Putamen (tissue), 1 donor: Measurements from ENCODE around the gene GBX2.

Source experiments
- DNase-seq: peaks from one replicate; pipeline ENCODE4 v3.0.0-alpha.2; 2016; ENCODE audit warnings: low spot score

GBX2 gene

DNA sequence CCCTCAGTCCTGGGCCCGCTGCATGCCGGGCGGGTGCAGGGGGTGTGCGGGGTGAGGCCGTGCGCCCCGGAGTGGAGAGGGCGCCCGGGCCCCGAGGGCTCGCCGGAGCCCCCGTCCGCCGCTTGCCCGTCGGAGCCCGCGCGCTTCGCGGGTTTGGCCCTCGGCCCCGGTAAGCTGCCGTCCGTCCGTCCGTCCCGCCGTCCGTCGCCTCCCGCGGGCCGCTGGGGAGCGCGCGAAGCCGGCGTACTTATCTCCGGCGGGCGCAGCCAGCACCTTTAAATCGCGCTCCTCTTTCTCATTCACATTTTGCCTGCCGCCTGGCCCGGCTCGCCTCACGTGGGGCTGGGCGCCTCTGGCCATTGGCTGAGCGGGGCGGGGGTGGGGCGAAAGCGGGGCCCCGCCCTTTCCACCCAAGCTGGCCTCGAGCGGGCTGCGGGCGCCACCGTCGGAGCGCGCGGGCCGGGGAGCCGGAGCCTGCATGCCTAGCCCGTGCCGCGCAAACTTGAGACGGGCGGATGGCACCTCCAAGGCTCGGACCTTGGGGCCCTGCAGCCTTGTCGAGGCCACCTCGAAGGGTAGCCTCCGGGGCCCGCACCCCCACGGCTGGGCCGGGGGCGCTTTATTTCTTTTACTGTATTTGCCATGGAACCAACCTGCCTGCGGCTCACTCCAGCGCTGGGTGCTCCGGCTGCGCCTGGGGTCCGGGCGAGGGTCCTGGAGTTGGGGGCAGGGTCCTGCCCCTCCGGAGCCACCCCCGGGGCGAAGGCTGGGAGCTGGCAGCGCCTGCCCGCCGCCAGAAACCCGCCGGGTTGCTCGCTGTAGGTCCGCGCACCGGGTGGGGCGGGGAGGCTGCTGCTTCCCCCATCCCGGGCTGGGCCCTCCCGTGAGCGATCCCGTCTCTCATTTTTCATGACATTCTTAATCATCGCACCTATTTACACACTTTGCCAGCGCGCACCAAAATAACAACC, at the start of gene GBX2:
TSS of gene GBX2 (minus strand) at position 277 of the 971 bp plus-strand sequence. CDS start 415 bp downstream, outside the sequence.
- DNase-seq: no peak

DNA sequence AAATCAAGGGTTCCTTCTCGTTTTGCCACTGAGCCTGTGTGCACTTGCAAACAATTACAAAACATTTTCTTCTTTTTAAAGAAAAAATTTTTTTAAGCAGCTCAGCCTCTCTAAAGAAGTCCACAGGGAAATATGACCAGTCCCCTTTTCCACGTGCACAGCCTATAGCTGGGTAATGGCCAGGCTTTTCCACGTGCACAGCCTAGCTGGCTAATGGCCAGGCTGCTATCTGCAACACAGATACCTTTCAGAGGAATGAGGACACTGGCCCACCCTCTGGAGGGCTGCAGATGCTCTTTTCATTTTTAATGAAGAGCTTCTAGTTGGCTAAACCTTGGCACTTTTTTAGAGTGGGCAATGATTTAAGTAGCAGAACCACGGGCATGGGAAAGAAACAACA, 49.7 kb upstream of the GBX2 start:
- no peak for DNase-seq

DNA sequence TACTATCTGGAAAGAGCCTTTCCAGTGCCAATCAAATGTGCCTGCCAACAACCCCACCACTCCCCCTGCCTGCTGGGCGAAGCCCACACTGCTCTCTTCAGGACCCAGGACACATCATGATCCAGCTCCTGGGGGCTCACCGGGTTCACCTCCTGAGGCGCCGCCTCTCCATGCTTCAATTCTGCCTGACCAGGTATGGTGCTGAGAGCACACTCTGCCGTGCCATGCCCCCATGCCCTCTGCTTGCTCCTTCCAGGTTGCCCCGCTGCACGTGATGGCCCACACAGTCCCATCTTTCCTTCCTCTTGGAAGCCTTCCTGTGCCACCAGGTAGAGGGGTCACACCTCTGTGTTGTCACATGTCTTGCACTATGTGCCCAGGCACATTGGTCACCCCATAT, 48.5 kb upstream of the GBX2 start:
- DNase-seq: no peak

DNA sequence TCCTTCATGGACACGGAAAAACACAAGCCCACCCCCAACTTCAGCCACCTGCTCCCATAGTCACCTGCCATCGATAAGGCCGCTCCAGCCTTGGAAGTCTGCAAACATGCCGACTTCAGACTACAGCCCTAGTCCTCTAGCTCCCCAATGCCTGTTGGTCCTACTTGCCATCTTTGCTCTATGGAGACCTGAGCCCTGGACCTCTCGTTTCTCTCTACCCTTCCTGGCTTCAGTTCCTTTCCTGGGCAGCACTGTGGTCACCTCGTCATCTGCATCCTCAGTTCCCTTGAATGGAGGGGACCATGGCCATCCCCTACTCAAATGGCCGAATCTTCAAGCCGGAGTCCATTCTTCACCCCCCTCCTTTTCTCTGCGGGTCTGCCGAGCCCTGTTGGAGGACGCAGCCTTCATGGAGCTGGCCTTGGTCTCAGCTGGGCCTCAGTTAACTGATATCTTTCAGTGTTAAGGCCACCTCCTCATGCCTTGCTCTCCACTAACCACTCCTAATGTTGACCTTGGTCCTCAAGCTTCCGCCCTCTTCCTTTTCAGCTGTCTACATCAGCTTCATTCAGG, 47.7 kb upstream of the GBX2 start:
- no peak for DNase-seq

DNA sequence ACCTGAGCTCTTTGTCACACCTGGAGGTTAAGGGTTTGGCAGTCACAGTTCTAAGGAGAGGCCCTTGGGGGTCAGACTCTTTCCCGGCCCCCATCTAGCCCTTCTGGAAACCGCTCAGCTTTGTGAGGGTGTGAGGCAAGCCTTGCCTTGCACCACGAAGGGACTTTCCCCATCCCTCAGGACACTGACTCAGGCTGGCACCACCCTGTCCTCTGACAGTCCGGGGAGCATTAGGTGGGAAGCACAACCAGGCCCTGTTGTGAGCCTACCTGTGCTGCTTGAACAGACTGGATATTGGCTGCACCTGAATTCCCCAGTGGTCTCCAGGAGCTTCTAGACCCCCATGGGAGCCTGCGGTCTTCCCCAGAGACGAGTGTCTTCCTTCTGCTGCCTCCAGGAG, 47.0 kb upstream of the GBX2 start:
- DNase-seq: no peak

DNA sequence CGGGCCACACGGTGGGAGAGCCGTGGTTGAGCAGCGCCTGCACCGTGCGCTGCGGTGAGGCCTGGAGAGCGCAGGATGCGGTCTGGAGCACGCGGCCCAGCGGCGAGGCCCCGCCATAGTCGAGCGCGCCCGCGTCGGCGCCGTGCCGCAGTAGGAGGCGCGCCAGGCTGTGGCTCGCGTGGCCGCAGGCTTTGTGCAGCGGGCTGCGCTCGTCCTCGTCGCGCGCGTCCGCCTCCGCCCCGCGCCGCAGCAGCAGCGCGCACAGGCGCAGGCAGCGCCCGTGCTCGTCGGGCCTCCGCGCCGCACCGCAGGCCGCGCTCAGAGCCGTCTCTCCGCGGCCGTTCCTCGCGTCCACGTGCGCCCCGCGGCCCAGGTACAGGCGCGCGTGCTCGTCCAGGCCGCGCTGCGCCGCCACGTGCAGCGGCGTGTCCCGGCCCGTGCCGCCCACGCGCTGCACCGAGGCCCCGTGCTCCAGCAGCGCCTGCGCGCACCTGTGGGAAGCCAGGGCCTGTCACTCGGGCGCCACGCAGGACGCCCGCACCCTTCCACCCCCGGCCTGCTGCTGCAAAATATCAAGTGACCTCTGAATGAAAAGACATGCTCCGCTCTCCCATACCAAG, 46.3 kb upstream of the GBX2 start:
- DNase-seq: no peak

DNA sequence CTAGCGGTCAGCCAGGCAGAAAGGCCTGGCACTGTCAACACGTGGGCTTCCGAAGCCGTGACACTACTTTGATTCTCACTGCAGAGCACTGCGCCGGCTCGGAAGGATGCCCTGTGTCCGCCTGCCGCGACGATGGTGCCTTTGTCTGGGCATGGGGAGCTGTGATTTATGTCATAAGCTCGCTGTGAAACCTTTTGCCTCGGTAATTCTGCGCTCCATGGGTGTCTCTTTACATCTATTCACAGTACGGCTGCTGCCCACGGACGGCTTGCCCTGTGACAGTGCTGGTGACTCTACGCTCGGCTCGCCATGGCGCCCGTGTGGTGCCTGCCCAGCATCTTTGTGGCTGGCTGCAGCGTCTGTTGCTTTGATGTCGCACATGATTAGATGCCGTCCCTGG, 43.1 kb upstream of the GBX2 start:
- DNase-seq: no peak

DNA sequence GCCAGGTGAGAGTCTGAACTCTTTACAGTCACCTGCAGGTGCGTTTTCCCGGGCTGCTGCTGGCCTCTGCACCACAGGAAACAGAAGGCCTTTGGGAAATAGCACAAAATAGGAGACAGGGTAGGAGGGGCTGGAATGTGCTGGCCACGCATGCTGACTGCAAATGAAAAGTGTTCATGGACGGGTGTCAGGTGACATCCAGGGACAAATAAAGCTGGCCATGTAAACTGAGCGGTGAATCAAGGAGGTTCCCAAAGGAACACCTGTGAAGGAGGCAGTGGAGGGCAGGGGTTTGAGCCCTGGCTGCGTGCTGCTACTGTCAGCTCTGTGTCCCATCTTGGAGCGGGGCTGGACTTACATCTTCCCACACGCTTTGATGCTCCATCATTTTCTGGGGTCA, 42.4 kb upstream of the GBX2 start:
- DNase-seq: no peak

DNA sequence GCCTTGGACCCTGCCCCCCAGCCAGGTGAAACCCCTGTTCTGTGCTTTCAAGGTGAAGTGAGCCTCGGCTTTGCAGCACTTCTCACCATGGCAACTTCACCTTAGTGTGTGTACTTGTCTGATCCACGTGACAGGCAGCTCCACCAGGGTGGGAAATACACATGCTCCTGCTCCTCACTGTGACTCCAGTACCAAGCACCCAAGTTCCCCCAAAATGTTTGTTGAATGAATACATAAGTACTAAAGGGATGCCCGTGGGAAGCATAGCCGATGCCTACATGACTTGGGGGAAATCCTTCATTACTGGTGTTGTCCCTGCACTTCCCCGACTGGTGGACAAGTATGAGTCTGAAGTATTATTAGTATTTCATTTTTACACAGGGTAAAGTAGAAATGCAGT, 41.8 kb upstream of the GBX2 start:
- DNase-seq: no peak

DNA sequence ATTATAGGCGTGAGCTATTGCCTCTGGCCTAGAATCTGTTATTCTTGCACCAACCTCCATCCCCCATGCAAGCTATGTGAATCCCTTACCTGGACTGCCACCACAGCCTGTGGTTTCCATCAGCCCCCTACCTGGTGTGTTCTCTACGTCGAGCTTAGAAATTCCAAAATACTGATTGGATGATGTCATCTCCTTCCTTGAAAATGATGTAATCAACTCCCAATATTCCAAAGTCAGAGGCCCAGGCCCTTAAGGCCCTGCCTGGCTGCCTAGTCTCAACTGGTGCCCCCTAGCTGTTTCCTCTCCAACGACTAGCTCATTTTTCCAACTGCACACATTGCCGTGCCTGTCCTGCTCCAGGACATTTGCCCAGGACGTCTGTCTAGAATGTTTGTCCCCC, 41.3 kb upstream of the GBX2 start:
- DNase-seq: no peak

DNA sequence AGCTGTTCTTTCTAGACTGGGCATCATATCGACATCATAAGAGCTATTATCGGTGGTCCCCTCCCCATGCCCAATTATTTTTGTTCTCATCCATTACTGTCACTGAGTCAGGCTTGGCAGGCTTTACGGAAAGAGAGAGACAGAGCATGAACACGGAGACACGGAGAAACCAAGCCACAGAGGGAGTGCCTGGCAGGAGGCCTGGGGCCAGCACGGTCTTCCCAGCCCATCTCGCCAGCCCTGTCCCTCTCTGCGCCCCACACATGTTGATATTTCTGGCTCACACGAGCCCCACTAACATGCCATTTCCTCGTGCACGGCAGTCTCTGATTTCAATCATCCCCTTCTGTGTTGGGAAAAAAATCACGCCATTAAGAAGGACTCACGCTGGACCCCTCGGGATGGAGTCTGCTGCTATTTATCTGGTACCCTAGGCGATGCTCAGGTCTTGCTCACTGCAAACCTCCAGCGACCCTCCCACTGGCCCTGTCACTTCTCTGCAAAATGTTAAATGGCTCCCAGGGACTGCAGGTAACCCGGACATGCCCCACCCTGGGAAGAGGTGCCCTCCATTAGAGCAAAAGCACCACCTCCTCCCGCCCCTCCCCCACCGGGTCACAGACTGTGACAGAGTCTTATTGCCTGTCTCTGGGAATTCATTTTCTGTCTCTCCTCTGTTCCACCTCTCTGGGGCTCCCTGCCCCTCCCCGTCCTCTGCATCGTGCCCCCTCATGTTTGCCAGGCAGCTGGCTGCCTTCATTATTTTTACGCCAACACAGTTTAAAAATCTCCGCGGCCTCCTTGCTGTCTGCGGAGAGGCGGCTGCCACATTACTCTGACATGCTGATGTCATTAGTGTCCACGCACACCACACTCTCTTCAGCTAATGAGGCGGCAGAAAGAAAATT, 40.1 kb upstream of the GBX2 start:
- DNase-seq: peak; percentile 63

DNA sequence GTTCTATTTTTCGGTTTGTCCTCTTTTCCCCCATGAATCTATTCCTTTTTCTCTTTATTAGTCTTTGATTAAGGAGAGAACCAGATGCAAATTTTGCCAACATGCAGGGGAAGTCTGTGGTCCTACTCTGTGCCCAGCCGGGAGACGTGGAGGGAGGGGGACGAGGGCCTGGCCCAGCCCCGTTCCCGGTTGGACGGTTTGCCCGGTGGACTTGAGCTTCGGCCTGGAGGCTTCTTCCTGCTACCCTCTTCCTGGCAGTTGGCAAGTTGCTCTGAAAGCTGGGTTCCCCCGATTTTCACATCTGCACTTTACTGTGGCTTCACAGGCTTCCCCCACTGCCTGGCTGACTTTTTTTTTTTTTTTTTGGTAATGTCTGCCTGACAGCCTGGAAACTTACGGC, 39.3 kb upstream of the GBX2 start:
- no peak for DNase-seq

DNA sequence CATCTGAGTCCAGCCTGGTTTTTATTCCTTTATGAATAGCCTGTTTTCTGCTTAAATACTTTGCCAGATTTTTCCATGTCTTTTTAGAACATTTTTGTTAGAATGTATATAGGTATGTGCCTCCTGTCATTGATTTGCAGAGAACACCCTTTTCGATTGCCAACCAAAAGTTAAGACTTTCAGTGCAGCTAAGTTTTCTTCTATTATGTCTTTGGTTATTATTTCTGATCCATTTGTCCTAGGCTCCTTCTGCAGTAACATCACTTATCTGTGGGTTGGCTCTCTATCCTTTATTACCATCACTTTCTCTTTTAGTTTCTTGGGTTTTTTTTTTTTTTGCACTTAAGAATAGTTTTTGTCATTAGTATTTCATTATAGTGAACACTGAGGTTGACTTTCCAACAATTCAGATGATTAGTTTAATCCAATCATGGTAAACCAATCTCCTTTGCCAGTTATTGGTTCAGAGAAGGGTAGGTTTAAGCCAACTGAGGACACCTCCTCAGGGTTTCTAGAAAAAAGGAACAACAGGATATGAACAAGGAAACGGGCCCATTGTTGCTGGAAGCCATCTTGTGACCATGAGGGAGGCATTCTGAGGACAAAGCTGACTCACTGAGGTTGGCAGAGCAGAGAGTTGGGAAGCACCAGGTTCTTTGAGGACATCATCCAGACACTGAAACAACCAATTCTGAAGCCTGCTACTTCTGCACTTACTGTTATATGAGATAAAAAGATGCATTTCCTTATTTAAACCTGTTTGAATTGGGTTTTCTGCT, 37.9 kb upstream of the GBX2 start:
- DNase-seq: no peak

DNA sequence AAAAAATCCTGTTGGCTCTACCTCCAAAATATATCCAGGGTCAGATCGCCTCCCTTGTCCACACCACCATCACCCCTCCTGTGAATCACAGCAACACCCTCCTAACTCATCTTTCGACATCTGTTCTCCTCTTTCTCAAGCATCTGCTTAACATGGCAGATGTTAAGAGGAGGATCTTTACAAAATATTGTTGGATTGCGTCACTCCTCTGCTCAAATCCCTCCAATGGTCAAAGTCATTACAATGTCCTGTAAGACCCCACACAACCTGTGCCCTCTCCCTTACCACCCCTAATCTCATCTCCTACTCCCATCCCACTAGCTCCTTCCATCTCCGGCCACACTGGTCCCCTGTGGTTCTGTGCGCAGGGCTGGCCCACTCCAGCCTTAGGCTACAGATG, 36.8 kb upstream of the GBX2 start:
- DNase-seq: no peak

DNA sequence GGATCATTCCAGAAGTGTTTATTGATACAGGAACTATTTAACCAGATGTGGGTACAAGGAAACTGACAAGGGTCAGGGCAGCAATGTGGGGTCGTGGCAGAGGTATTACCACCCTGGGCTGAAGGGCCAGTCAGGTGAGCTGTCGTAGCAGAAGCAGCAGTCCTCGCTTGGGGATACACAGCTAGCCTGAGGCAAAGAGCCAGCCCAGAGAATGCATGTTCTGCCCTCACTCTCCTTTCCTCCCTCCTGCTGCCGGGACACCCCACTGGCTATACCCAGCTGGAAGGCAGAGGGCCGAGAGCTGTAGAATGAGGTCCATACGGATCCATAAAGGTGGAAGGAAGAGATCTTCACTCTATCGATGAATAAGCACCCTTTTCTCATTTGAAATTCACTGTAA, 32.2 kb upstream of the GBX2 start:
- DNase-seq: no peak

DNA sequence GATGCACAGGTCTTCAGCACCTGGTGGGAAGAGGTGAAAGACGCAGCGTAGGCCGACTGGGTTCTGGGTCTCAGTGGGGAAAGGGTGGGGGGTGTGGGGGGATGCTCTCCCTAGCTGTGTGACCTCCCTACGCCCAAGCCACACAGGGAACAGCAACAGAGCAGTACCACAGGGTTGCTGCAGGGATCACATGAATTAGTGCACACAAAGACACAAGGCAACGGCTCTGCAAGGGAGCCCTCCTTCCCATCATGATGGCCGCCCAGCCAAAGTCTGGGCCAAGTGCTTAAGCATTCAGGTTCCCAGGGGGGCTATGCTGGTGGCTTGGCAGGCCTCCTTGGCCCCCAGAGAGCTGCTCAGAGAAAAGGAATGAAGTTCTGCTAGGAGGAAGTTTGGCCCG, 28.2 kb upstream of the GBX2 start:
- DNase-seq: no peak

DNA sequence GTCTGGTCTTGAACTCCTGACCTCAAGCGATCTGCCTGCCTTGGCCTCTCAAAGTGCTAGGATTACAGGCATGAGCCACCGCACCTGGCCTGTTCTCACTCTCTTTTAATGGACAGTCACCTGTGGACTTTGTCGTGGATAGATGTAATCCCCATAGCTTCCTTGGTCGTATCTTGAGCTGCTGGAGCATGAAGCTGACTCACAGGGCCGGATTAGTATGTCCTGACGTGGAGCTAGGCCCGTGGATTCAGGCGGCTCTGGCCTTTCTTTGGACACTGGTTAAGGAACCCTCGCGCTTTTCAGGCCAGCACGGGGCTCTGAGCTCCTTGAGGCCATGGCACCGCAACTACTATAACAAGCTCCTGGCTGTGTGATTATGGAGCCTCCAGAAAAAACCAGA, 27.5 kb upstream of the GBX2 start:
- DNase-seq: no peak

DNA sequence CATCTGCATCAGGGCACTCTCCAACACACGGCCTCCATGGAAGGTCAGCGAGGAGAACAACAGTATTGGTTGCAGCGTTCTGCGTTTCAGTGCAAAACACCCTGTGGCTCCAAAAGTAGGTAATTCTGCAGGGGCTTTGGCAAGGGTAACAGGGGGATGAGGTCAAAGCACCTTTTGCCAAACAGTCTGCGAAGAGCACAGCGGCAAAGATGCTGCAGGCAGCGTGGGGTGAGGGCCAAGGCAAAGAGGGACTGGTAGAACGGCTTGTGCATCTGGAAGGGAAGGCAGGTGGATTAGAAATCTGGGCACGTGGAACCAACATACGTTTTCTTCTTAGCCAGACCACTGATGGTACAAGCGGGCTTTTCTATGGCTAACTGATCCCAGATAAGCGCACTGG, 26.6 kb upstream of the GBX2 start:
- DNase-seq: no peak

DNA sequence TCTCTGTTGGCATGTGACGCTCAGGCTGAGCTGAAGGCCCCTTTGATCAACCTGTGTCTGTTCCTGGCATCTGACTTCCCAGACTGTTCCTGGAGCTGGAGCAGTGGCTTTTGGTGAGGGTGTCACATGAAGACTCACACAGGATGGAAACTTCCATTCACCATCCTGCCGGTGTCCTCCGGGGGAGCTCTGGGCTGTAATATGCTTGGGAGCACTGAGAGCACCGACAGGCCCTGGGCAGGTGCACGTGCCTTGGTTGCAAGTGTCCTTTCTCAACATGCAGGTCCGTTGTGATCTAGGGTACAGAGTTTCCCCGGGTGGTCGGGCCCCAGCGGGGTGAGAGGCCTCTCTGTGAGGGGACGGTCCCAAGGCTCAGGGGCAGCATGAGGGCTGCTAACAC, 24.8 kb upstream of the GBX2 start:
- DNase-seq: no peak

DNA sequence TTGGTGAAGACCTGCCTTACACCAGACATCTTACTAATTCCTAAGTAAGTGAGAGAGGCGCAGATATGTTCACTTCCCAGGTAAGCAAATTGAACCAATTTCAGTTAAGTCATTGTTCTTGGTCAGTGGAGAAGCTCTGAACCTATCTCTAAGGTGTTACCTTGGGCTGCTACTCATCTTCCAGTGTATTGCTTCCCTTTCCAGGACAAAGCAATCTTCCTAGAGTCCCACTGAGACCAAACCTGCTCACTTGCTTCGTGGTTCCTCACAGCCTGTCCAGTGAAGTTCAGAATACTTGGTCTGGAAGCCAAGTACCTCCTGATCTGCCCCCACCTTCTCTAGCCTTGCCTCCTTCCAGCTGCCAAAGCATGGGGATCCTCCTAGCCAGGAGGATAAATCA, 22.5 kb upstream of the GBX2 start:
- no peak for DNase-seq

DNA sequence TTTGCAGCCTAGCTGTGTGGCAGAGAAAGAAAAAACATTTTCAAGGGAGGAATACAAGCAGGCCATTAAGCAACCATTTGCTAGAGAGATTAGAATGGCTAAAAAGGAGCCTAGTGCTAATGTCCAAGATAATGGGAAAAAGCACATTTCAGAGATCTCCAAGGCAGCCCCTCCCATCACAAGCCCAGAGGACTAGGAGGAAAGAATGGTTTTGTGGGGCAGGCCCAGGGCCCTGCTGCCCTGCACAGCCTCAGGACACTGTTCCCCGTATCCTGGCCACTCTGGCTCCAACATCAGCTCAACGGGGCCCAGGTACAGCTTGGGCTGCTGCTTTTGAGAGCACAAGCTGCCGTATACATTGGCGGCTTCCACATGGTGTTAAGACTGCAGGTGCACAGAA, 16.5 kb upstream of the GBX2 start:
- DNase-seq: no peak
